IPS-18c (cell line): ENCODE measurements around the gene CMTM8.

ENCODE experiments used
- H3K4me3 ChIP-seq: 2 replicates; pipeline ENCODE4 v1.7.0; 2013; ENCODE audit warnings: low read depth, mild to moderate bottlenecking, low read length, moderate library complexity; ENCODE audit not compliant: insufficient read depth
- H3K9me3 ChIP-seq: one replicate; pipeline ENCODE4 v1.6.1; 2013; ENCODE audit warnings: mild to moderate bottlenecking, low read length, moderate library complexity; ENCODE audit not compliant: control insufficient read depth, insufficient read depth

The CMTM8 gene

DNA sequence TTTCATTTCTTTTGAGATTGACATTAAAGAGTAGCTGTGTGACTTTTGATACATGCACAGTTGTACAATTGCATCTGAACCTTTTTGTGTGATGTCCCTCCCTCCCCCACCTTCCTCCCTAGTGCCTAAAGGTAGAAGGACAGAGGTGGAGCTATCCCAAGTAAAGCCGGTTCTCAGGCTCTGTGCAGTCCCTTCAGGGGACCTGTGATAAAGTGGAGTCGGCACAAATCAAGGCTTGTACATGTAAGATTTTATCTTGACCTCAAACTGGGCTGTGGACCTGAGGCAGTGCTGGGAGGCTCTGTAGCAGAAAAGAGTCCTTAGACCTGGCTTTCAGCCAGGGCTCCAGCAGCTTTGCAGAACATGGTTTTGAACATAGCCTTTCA, 97.6 kb downstream of the CMTM8 start:
- H3K4me3 ChIP-seq = no peak overlapping the region

DNA sequence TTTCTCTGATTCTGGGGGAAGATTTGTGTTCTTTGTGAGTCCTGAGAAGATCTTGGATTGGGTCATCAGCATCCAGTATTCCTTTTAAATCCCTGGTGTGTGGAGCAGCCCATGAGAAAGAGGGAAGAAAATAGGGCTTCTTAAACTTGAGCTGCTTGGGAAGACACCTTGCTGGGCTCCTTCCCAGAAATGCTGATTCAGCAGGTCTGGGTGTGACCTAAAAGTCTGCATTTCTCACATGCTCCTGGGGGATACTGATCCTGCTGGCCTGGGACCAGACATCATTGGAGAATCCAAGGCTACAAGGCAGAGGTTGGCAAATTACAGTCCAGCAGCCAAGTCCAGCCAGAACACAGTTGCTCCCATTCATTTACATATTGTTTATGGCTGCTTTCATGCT, 99.0 kb downstream of the CMTM8 start:
- no peak overlapping the region for H3K4me3 ChIP-seq
- H3K9me3 ChIP-seq = no peaks in the 10 kb centered on the region

More for the DNA sequence above, 97.6 kb downstream of the CMTM8 start:
- no peaks in the 10 kb centered on the region for H3K9me3 ChIP-seq

DNA sequence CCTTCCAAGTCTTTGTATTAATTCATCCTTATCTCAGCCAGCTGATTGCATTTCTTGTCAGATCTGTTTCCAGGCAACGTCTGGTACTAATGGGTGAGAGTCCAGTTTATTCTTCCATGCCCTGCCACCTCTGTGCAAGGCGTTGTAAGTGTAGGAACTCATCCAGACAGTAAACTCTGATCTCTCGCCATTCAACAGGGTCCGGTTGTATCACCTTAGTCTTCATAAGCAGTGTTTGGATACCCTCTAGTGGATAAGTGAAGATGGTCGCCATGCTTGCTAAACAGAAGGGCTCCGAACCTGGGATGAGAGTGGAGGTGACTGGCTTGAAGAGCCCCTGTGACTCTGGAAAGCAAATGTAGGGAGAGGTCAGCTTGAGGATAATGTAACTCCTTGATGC, 101.6 kb downstream of the CMTM8 start:
- Histone ChIP-seq H3K9me3 (no peaks in the 10 kb centered on the region), H3K4me3 (no peak overlapping the region)

DNA sequence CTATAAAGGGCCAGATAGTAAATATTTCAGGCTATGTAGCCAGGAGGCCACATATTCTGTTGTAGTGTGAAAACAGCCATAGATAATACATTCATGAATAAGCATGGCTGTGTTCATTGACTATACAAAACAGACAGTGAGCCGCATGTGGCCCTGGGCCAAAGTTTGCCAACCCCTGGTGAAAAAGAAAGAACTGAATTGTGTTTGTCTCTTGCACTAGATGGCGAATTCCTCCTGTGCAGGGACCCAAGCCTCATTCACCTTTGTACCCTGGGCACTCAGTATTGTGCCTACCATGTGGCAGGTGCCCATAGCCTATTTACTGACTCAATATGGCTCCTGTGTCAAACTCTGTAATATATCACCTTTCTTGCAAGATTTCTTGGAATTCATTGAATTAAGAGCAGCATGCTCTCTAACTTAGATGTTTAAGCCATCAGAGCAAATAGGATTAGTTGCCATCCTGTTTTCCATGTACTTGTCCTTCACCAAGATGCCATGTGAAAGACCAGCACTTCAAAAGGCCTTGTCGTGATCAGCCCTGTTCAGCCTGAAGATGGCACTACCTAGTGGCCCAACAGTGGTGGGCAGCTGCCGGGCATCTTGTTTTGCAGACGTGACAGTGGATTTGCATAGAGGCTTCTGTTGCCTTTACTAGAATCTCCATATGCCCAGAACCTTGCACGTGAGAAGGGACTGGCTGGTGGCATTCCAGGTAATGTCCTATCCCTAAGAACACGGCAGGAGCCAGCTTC, 102.3 kb downstream of the CMTM8 start:
- Histone ChIP-seq H3K9me3 (no peaks in the 10 kb centered on the region), H3K4me3 (no peak overlapping the region)

DNA sequence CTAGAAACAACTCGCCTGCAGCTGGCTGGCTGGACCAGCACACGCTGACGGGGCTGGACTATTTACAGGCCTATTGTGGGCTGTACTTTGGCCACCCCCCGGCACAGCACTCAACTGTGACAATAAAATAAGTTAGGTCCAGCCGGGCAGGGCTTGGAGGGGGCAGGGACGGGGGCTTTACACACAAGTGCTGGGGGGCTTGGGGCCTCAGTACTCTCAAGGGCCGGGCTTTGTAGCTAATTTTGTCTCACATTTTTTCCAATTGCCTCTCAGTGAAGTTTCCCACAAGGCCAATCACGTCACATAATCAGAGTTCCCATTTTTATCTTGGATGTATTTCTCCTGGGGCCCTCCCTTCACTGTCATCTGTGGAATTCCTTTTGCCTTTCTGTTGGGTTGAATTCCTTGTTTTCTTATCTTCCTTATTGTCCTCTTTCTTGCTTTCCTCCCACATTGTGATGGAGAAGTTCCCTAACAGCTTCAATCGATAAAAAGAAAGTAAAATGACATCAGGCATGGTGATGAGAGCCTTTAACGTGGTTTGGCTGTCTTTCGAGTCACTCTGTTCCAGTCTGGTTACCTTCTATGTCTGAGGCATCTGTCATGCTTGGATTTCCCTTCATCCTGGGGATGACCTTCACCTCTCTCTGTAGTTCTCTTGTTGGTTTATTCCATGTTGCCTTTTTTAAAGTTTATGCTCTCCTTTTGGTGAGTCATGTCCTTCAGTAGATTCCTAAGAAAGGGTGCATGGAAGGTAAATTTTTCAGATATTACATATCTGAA, 109.1 kb downstream of the CMTM8 start:
- no peaks in the 10 kb centered on the region for H3K9me3 ChIP-seq
- H3K4me3 ChIP-seq = no peak overlapping the region

DNA sequence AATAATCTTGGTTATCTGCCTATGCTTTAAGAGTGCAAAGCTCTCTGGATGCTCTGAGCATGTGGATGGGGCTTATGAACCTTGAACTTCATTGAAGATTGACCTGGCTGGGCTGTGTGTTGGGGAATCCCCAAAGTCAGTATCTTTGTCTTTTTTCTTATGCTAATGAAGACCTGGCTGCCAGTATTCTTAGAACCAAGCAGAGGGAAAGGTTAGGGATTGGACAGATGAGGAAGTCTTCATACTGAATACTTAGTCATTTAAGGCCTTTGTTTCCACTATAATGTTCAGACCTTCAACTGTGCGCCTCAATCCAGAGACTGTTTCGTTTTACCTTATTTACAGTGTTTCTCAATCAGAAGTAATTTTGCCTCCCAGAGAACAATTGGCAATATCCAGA, 110.7 kb downstream of the CMTM8 start:
- H3K9me3 ChIP-seq = no peaks in the 10 kb centered on the region
- no peak overlapping the region for H3K4me3 ChIP-seq

DNA sequence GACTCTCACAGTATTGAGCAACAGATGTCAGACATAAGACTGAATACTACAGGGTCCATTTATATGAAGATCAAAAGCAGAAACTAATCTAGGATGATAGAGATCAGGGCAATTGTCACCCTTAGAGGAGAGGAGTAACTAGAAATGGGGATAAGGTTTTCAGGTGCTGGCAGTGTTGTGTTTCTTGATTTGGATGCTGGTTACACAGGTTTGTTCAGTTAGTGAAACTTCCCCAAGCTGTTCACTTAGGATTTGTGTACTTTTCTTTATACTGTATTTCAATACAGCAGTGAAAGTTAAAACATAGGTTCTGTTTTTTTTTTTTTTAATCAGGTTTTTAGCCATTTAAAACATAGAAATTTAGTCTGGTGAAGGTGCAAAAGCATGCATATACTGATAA, 114.1 kb downstream of the CMTM8 start:
- Histone ChIP-seq H3K4me3 (no peak overlapping the region), H3K9me3 (no peaks in the 10 kb centered on the region)

DNA sequence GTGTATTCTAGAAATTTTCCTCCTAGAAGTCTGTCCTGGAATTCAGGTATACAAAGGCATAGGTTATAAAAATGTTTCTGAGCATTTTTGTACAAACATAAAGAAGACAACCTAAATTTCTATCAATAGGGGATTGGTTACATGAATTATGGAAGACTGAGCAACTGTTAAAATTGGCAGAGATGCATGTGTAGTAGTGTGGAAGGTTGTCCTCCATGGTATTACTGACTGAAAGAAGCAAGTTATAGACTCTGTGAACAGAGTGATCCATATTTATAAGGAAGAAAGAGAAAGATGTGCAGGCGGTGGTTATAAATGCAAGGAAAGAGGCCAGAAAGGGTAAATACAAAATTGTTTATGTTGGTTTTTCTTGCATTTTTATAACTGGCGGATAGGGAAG, 114.9 kb downstream of the CMTM8 start:
- H3K9me3 ChIP-seq = no peaks in the 10 kb centered on the region
- no peak overlapping the region for H3K4me3 ChIP-seq

DNA sequence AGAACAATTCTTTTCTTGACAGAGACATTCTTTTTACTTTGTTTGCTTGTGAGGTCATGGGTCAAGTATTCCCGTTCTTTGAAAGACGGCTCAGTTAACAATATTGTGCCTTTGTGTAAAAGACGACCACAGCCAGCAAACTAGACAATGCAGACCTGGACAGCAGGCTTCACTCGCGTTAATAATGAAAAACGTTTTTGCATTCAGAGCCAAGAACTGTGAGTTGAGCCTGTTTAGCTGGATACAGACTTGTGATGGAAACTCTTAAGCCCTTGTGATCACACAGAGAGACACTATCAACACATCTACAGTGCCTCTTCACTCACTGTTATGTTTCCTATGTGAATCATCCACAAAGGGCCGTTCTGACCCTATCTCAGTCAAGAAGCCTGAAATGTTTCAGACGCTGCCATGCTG, 115.9 kb downstream of the CMTM8 start:
- no peaks in the 10 kb centered on the region for H3K9me3 ChIP-seq

DNA sequence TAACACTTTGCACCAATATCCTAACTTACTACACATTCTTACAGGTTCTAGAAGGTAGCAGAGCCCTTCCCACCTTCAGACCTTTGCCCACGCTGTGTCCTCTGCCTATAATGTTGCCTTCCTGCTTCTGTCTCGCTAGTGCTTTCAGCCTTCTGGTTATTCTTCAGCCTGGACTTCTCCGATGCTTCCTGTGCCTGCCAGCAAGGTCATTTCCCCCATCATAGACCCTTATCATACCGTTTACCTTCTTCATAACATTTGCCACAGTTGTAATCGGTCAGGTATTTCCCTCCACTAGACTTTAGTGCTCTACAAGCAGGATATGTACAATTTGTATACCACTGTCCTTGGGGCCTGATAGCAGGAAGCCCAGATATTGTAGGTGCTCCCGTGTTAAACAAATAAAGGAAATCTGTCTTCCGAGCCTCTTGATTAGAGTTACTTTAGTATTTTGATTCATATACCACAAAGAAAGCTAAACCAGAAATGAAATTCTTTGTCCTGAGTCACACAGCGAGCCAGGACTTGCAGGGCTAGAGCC, 117.3 kb downstream of the CMTM8 start:
- Histone ChIP-seq H3K9me3 (no peaks in the 10 kb centered on the region), H3K4me3 (no peak overlapping the region; the same call in 1 of the 2 replicates)

More for the DNA sequence above, 115.9 kb downstream of the CMTM8 start:
- no peak overlapping the region for H3K4me3 ChIP-seq

DNA sequence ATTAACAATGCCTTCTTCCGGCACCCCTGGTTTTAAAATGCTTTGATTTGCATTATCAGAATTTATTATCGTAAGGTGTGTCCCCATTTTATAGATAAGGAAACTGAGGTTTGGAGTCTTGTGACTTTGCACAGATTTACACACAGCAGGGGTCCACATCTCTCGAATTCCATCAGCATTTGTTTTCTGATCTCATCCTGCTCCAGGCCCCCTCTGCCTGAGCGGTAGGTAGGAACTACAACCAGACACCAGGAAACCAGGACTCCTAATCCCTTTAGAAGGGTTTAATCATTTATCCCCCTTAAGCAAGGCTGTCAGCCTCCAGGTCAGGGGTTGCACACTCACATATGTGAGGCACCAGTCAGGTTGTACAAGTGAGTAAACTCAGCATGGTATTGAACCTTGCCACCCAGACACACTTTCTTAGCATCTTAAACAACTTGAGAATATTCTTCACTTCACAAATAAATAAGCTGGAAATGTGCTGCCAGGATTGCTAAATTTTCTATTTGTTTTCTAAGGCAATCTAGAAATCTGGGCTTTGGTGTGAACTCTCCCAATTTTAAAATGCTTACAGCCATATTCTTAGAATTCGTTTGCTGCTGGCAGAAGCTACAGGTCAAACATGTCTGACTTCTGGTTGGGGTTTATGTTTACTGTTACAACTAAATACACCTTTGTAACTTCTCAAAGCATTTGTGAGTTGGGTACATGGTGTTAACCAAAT, 121.4 kb downstream of the CMTM8 start:
- no peaks in the 10 kb centered on the region for H3K9me3 ChIP-seq
- no peak overlapping the region for H3K4me3 ChIP-seq

DNA sequence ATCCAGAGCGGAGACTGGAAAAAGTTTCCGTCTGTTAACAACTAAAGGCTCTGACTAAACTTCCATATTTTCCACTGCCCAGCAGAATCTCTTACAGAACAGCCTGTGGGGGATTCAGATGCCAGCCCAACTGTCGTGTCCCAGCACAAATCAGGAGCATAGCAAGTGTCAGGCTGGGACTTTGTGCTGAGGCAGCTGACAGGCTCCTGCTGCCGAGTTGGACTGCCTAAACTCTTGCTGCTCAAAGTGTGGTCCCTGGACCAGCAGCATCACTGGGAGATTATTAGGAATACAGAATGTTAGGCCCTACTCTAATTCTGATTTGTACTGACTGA, 122.0 kb downstream of the CMTM8 start:
- H3K9me3 ChIP-seq = no peaks in the 10 kb centered on the region
- no peak overlapping the region for H3K4me3 ChIP-seq

DNA sequence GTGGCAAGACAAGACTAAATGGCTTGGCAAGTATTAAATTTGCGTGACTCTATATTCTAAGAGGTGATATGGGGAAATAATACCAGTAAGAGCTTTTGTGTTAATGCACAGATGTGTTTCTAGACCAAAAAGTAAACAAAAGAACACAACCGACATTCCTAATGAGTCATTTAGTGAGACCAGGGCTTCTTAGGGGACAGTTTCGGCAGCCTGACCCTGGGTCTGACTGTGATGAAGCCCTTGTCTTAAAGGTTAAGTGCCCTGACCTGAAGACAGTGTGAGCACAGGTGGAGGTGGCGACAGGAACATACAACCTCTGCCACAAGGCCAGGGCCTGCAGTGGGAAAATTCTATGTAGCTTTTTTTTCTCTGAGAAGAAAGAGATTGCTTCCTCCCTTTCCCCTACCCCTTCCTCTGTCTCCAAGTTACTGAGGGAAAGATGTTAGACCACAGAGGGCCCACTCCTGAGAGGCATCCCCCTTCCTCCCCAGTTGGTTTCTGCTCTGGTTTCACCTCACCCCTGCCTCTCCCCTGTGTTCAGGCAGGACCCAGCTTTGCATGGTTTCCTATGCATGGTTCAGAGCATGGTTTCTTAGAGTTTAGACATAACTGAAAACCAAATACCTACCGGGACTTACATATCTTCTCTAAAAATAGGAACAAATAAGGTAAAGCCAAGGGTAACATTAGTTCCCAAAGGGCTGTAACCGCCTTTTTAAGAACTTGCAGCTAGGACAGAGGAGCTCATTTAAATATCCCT, 128.3 kb downstream of the CMTM8 start:
- Histone ChIP-seq H3K4me3 (no peak overlapping the region), H3K9me3 (no peaks in the 10 kb centered on the region)

DNA sequence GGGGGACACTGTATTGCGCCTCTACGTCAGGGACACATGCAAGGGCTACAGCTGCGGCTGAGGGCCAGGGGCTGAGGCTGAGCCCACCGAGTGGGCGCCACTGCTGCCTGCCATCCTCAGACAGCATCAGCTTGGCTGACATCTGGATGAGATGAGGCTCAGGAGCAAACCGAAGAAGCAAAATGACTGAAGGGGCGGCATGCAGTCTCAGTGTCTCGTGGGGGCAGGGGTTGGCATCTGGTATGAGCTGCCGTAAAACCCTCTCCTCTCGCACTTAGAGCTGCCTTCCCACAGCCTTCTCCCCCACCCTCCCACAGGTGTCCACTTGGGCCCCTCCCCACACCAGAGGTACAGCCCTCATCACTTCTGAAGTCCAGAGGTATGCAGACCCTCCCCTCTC, 129.0 kb downstream of the CMTM8 start:
- Histone ChIP-seq H3K4me3 (no peak overlapping the region), H3K9me3 (no peaks in the 10 kb centered on the region)

DNA sequence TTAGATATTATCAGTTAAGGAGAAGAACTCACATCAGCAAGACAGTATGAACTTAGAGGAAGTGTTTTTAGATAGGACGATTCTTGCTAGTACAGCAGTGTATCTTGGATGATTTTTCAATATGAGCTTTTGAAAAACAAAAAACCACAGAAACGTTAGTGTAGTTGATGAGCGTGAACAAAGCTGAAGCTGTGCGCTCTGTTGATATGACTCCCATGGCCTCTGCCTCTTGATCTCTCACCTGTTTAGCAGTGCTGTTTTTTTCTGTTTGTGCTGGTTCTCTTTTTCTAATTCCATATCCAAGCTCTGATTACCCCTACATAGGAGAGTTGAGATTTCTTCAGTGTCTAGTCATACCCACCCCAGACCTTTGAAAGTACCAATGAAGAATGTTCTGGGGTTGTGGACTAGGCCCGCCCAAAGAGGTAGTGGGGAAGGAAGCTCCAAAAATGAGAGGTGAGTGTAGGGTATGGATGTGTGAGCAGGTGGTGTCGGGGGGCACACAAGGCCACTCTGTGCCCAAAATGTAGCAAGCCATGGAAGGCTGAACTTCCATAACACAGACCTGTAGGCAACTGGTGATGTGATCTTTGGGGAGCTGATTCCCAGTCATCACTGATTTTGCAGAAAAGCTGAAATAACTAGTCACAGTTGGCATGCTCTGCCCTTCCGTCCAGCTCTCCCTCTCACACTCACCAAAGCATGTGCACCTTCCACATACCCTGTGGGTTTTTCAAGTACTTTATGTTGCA, 133.2 kb downstream of the CMTM8 start:
- Histone ChIP-seq H3K4me3 (no peak overlapping the region), H3K9me3 (no peaks in the 10 kb centered on the region)

DNA sequence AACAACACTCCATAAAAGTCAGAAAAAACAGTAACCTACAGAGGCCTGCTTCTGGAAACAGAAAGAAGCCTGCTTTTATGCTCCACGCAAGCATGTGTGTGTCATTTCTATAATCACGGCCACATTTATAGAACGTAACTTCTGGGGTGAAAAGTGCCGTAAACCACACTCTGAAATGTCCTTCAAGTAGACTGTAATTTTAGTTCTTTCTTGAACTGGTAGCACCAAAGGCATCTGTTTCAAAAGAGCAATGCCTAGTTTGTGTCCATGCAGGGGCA, 133.7 kb downstream of the CMTM8 start:
- Histone ChIP-seq H3K9me3 (no peaks in the 10 kb centered on the region), H3K4me3 (no peak overlapping the region)

DNA sequence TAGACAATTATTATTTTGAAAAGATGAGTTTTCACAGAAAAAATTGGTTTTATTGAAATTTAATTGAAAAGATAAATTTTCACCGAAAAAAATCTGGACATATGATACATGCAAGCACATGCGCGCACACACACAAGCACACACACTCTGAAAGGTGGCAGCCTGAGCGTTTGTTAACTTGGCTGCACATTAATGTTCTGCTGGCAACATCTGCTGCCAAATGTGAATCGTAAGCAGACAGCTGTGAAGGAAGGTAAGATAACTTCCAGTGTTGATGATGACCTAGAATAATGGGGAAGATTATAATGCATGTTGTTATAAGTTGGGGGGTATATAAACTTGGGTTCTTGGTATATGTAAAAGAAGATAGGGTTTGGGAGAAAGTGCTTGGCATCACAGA, 134.8 kb downstream of the CMTM8 start:
- H3K9me3 ChIP-seq = no peaks in the 10 kb centered on the region
- H3K4me3 ChIP-seq = no peak overlapping the region
